HG02840 (cell line): Measurements from ENCODE around the gene ARHGAP26.

ENCODE experiments used
- ATAC-seq: cut with Tn5 transposase; IDR thresholded peaks from one replicate; pipeline ENCODE4 v1.9.1; 2021; ENCODE audit warnings: mild to moderate bottlenecking, moderate library complexity, moderate number of reproducible peaks; ENCODE audit not compliant: unreplicated experiment, low FRiP score

The ARHGAP26 gene

DNA sequence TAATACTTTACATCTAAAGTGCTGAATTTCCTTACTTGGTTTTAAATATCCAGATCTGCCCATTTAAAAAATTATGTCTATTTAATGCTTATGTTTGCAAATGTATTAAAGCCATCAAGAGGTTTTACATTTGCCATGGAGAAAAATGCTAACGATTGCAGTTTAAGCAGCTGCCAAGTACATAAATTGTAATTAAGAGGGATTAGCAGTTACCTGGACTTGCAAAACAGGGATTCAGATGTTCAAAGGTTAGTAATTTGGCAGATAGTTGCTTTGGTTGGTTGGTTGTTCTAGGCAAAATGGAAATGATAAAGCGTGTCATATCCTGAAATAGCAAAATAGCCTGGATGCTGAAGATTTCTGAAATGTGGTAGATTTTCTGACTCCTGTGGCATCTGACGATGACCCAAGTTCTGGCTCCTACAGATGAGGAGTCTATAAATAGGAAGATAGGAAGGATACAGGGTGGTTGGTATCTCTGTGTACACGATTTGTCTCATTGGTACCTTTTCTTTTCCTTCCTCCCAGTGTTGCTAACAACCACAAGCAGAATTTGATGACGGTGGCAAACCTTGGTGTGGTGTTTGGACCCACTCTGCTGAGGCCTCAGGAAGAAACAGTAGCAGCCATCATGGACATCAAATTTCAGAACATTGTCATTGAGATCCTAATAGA is 350.4 kb downstream of the ARHGAP26 start:
- ATAC-seq, result no peak

DNA sequence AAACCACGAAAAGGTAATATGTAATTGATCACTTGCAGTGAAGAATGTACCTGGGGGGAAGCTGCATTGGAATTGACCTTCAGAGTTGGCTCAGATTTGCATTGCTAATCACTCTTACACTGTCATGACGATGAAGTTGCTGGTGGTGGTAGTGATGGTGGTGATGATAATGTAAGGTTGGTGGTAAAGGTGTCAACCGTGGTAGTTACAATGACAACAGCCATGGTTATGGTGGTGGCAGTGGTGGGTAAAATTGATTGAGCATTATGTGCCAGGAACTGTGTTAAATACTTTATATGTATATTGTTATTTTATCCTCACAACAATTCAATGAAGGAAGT is 350.9 kb downstream of the ARHGAP26 start:
- no peak for ATAC-seq

DNA sequence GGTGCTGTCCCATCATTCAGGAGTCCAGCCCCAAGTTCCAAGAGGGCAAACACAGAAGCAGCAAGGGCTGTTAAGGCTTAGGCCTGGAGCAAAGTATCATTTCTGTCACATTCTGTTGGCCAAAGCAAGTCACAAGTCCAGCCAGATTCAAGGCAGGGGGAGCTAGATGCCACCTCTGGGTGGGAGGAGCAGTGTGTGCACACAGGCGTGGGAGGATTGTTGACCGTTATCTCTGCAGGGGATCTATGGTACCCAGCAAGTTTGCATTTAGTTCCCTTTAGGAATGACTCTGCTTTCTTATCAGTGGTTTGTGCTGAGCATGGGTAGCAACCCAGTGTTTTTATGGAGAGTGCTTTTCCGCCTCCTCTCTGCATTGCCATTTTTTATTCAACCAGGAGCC is 354.4 kb downstream of the ARHGAP26 start:
- no peak for ATAC-seq

DNA sequence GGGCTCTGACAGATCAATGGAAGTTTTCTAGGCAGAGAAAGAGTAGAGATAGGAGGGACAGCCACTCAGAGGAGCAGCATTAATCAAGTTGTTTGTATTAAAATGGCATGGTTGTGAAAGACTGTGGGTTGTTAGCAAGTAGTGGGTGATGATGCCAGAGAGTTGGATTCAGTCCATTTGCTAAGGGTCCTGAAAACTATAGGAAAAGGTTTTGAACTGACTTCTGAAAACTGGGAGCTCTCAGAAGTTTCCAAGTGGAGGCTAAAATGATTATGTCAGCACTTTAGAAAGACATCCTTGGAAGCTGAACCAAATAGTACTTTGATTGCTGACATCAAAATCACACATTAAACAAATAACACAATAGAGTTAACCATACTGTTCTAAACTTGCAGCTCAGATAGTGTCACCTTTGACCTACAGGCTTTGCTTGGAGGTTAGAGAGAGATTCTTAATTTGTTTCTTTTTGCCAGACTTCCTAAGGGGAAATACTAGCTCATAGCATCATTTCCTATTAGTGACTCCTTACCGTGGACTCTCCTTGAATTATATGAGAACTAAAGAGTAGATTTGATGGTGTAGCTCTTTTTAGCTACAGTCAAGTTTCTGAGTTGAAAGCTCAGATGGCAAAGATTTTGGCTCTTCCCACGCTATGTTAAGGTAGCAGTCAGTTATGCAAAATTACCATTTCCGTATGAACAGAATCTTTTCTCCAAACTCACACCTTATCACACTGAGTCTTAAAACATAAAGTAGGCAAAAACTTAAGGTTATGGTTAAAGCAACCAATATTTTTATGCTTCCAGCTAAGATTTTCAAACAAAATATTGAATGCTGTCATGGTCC is 356.2 kb downstream of the ARHGAP26 start:
- no peak for ATAC-seq

DNA sequence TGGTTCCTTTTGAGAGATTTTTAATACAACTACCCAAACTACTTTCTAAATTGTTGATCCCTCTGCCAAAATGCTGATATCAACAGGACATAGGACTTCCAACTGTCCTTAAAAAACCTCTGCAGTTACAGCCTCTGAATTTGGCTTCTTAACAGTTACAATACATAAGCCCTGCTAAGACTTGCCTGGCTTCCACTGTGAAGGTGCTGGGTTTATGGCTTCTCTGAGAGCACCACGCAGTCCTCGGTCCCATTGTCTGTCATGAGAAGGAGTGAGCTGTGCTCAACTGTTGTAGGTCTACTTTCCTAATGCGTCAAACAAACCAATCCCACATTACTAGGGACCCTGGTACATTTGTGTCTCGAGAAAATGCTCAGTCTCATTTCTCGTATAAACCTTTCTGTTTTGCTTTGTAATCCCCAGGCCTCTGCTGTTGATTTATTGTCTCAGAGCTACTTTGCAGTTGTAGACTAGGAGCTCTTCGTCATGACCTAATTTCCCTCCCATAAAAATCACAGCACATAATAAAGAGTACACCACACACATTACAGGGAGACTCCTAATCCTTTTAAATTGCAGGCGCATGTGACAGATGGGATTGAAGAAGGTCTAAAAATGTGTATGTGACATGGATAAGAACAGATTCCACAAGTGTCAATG is 358.4 kb downstream of the ARHGAP26 start:
- no peak for ATAC-seq

DNA sequence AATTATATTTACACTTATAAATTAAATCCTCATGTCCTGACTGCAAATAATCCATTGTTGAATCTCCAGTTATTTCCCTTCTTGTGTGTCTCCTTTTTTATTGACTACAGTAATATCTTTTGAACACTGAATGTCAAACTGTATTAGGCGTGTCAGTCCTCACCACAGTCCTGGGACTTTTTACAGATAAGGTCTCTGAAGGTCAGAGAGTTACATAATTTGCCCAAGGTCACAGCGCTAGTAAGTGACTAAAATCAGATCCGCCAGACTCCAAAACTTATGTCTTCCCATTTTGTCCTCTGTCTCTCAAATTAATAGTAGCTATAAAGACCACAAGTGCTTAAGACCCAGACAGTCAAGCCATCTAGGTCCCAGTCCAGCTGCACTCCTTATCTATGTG is 359.0 kb downstream of the ARHGAP26 start:
- no peak for ATAC-seq

DNA sequence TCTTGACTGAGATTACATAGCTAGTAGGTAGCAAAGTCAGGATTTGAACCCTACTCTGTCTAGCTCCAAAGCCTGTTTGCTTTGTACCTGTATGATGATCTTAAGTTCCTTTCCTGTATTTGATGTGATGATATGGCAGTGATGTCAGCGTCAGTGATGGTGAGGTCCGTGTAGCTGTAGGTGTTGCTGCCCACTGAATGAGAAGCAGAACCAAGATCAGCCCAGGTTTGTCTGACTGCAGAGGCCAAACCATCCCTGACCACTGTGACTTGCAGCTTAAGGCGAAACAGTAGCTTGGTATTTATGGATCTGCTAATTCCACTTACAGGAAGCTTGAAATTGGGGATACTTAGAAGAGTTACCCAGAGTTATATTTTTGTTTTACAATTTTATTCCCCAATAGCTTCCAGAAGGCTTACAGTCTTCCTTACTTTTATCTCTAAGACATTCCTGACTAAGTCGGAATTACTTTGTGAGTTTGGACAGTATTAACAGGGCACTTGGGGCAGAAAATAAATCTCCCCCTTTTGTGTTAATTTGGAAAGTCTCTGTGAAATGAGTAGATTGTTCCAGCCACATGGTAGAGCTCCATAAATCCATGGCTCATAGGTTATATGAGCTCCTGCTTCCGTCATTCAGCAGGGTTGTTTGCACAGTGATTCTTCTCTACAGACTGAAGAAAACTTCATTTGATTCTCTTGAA is 359.9 kb downstream of the ARHGAP26 start:
- ATAC-seq, result no peak

DNA sequence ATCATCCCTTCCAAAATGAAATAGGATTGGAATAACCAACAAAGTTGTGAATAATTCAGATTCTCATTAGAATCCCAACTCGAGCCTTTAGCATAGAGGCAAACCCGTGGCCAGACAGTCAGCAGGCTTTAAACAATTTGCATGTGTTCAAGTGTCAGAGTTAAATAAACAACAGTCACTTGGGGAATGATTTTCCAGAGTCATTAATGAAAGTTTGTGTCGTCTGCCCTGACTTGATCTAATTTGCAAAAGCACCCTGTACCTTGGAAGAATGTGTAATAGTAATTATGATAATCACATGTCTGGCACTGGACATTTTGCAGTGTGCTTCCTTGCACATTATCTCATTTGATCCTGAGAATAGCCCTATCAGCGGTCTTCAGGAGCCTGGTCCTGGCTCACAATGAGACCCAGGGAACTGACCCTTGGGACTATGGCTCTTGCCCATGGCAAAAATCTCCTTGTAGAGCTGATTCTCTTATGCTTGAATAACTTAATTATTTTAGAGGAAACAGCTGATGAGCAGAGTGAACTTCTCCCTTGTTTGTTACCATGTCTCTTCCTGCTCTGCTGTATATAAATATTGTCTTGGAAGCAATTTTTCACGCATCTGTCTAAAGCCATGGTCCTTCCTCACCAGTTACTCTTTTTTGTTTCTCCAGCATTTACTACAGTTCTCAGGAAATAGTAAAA is 360.6 kb downstream of the ARHGAP26 start:
- ATAC-seq, result no peak

DNA sequence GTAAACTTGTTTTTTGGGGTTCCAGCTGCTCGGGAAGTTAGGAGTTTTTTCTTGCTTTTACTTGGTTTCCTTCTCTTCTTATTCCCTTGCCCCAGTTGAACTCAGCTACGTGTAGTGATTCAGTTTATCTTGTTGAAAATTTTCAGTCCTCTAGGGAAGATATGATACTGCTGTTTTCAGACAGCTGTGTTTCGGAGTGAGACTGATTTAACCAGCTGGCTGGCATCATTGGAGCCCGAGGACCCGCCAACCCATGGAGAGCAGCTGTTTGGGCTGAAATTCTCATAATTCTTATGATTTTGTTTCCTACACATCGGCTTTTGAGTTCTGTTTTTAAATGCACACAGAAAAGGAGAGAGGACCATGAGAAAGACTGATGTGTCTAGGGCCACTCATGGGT is 361.8 kb downstream of the ARHGAP26 start:
- no peak for ATAC-seq

DNA sequence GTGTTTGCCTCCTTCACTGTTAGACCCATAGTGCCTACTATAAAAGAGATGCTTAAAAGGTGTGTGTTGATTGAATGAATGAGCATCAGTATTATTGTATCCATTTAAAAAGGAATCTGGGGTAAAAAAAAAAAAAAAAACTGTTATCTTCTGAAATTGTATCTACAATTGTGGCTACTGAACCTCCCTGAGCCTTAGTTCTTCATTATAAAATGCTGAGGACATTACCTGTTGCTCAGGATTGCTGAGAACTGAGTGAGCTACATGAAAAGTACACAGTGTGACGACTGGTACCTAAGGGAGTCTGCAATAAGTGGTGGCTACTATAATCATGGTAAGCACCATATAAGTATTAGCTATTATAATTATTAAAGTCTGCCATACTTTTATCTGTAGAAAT is 362.6 kb downstream of the ARHGAP26 start:
- ATAC-seq, result no peak

DNA sequence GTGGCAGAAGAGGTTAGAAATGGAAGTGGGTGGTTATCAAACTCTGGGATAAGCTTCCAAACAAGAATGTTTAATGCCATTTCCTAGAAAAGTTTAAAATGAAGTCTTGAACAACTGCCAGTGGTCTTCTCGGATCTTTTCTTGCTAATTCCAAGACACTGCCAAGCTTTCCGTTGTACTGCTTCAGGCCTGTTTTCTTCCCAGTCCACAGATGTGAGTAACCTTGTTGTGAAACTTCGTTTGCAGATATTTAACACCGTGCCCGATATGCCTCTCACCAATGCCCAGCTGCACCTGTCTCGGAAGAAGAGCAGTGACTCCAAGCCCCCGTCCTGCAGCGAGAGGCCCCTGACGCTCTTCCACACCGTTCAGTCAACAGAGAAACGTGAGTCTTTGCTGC is 363.5 kb downstream of the ARHGAP26 start:
- ATAC-seq, result no peak

DNA sequence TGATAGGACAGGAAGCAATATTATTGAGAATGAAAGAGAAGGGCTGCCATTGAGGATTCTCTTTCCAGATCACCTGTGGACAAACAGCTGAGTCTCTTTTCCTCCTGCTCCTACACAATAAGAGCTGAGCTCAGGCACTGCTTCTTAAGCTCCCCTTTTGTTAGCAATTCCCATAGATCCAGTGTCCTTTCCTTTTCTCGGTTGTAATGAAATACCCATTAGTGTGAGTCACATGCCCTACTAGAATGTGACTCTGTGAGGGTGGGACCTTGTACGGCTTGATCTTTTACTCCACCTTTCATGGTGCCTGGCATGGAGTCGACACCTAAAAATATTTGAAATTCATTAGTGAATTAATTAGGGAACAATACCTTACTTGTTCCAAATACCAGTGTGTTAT is 364.1 kb downstream of the ARHGAP26 start:
- ATAC-seq, result no peak

DNA sequence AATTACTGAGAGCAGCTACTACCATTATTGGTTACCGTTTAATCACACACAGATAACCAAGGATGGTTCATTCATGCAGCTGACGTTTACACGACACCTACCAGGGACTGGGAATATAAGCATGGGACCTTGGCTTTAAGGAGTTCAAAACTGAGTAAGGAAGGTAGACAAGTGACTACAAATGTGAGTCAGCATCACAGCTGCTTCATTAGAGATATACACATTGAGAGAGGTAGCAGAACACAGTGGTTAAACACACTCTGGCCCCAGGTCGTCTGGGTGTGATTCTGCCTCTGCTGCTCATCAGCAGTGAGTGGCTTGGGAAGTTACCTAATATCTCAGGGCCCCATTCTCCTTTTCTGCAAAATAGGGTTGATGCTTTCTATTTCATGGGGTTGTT is 364.7 kb downstream of the ARHGAP26 start:
- no peak for ATAC-seq

DNA sequence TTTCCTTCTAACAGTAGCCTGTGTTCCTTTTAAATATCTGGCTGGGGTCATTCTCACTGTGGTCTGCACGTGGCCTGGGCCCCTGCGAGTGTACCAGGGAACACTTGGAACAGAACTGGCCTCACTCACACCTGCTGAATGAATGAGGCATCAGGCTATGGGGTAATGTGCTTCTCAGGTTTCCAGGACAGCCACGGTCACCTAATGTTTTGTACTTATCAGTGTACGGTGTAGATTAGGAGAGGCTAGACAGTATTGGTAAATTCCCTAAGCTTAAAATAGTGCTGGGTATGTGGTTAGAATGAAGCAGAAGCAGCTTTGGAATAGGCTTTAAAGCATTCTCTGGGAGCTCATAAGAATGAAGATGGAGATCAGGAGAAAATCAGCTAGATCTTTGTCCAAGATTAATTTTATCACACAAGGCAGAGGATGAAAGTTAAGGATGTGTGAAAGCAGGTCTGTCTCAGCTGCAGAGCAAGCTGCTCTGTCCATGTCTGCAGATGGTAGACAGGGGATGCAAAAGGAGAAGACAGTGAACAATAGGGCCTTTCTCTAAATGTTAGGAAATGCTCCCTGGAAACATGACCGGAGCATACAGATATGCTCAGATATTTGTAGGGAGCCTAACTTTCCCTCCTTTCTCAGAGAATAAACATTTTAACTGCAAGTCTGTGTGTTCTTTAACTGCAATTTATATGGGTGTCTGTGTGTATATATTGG is 365.8 kb downstream of the ARHGAP26 start:
- ATAC-seq, result no peak

DNA sequence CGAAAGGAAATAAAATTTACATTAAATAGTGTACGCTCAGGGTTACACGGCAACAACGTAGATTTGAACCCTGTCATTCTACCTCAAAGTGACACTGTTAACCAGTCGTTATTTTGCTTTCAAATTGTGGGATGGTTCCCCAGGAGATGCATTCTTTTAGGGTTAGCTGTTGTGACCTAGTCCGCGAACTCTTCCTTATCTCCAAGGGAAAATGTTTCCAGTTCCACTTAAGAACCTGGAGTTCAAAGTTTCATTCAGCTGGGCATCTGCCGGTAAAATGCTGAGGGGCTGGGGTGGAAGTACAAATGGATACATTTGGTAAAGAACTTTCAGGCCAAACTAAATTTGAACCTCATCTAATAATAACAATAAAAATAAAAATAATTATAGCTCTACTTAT is 368.7 kb downstream of the ARHGAP26 start:
- ATAC-seq, result no peak

DNA sequence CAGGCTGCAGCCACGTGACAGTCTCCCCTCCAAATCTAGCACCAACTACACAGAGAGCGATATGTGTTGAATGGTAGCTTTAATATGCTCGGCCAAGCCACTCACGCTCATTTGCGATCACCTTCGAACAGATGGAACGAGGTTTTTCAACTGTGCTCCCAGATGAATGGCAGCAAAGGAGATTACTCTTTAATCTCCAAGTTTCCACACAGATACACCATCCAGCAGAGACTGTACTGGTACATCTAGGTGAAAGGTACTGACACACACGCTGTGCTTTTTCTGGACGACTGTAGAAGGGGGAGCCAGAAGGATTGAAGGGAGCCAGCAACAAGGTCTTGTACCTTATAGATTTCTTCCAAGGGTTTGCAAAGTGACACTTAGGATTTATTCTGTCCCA is 369.4 kb downstream of the ARHGAP26 start:
- ATAC-seq, result no peak

DNA sequence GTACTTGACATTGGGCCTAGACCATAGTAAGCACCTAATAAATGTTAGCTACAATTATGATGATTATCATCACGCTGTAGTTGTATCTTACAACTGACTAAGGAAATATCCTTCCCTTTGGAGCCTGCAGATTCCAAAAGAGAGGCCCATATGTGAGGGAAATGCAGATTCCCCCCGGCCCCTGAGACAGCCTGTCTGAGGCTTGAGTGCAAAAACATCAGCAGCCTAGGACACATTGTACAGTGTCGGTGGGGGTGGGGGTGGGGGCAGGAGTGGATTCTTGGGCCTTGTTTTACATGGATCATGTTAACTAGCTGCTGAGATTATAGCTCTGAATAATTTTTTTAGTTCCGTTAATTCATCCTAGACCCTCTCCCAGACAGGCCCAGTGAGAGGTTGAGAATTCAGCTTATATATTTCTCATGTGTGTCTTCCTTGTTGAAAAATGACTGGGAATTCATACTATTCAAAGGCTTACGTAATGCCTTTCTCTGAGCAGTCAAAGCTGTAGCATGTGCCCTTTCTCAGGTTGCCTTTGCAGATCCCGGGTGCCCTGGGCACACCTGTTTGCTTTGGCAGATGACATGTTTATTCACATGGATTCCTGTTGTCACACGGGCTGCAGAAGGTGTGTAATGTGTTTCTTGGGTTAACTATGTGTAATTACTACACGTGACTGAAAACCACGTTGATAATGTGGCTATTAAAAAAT is 370.5 kb downstream of the ARHGAP26 start:
- ATAC-seq, result no peak

DNA sequence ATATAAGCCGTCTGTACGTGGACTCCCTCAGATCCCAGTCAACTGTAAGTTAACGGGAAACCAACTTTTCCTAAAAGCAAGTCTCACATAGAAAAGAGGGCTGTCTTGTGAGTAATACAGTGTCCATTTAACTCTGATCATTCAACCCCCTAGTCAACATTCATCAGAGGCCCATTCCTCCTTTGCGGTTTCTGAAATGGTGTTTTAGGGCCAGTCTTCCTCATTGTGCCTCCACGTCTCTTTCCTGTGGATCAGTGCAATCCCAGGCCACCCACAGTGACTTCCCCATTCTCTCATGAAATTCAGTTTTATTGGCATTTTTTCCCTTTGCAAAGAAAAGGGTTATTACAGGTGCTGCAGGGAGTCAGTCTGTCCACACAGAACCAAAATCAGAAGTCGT is 371.5 kb downstream of the ARHGAP26 start:
- no peak for ATAC-seq
